ENCODE results near the gene TBC1D2B. TPM values are rescaled to one million over a fixed set of nuclear protein-coding genes. Genes with fewer than 3 reads are reported as not detected.

TBC1D2B gene
- total and polyA plus RNA-seq, 3 donors from 2014 or later = 28.9 to 41.5 (median 40.6) TPM

GRCh38 chr15:78035861-78036476, 41.5 kb downstream of the TBC1D2B start:
- no peak overlapping the region for H3K4me3 ChIP-seq
- peak overlapping the region in 1 of 2 donors; percentile 31 for H3K27ac ChIP-seq
- H3K36me3 ChIP-seq (ENCODE audit: low read depth, missing control alignments) = no peaks in the 10 kb centered on the region
- TF ChIP-seq POLR2A (IDR thresholded peaks at IDR 0.05) (no peak), CTCF (IDR thresholded peaks at IDR 0.05) (no peak)
- intact Hi-C loops (cut with DNase I; ENCODE audit: low total_unique reads) = no loop called here
- WGBS, 2 donors = 87 to 92% methylated on average over 6 of the region's 6 CpGs
- peaks cover 24% of the 10 kb centered on the region for H3K4me1 ChIP-seq
- H3K27me3 ChIP-seq = no peaks in the 10 kb centered on the region
- DNase-seq = no peak
- no peaks in the 10 kb centered on the region for H3K9me3 ChIP-seq

GRCh38 chr15:78035321-78035751, 42.2 kb downstream of the TBC1D2B start:
- Histone ChIP-seq H3K27ac (peak overlapping the region in 1 of 2 donors; percentile 9), H3K36me3 (ENCODE audit: low read depth, missing control alignments) (no peaks in the 10 kb centered on the region), H3K4me3 (no peak overlapping the region), H3K27me3 (no peaks in the 10 kb centered on the region), H3K4me1 (peaks cover 24% of the 10 kb centered on the region), H3K9me3 (no peaks in the 10 kb centered on the region)
- TF ChIP-seq CTCF (IDR thresholded peaks at IDR 0.05) = no peak
- no peak for TF ChIP-seq POLR2A (IDR thresholded peaks at IDR 0.05)
- WGBS, 2 donors = 33 to 44% methylated on average over 4 of the region's 4 CpGs
- intact Hi-C loops (cut with DNase I; ENCODE audit: low total_unique reads) = no loop called here
- DNase-seq = peak; percentile 28

GRCh38 chr15:78034495-78035191, 42.9 kb downstream of the TBC1D2B start:
- peak overlapping the region in 1 of 2 donors; percentile 9 for H3K27ac ChIP-seq
- 29 to 47% methylated on average over 13 of the region's 13 CpGs for WGBS, 2 donors
- no peak for TF ChIP-seq POLR2A (IDR thresholded peaks at IDR 0.05)
- TF ChIP-seq CTCF (IDR thresholded peaks at IDR 0.05) = no peak
- H3K36me3 ChIP-seq (ENCODE audit: low read depth, missing control alignments) = no peaks in the 10 kb centered on the region
- H3K9me3 ChIP-seq = no peaks in the 10 kb centered on the region
- H3K27me3 ChIP-seq = no peaks in the 10 kb centered on the region
- H3K4me3 ChIP-seq = no peak overlapping the region
- H3K4me1 ChIP-seq = peaks cover 24% of the 10 kb centered on the region
- DNase-seq = peak; percentile 26
- intact Hi-C loops (cut with DNase I; ENCODE audit: low total_unique reads) = no loop called here

- Histone ChIP-seq H3K27me3 (no peaks in the 10 kb centered on the region), H3K4me3 (no peak overlapping the region), H3K27ac (peak overlapping the region in 1 of 2 donors; percentile 9), H3K4me1 (peaks cover 24% of the 10 kb centered on the region), H3K36me3 (ENCODE audit: low read depth, missing control alignments) (no peaks in the 10 kb centered on the region), H3K9me3 (no peaks in the 10 kb centered on the region)
- intact Hi-C loops (cut with DNase I; ENCODE audit: low total_unique reads) = no loop called here
- TF ChIP-seq CTCF (IDR thresholded peaks at IDR 0.05) (no peak), POLR2A (IDR thresholded peaks at IDR 0.05) (no peak)
- 65 to 66% methylated on average over 6 of the region's 6 CpGs for WGBS, 2 donors
- DNase-seq = no peak
Observed at GRCh38 chr15:78033864-78034263, 43.6 kb downstream of the TBC1D2B start.

Data from testis (tissue), 3 donors.